C1 segment of cervical spinal cord (tissue), 14 donors: ENCODE measurements around the gene ALPG.
"Not testable (repeated sequence)": the region's sequence is repeated elsewhere in the genome, so short reads cannot be mapped to it uniquely, and the experiment has no call there.

Source experiments
- DNase-seq, 14 donors: peaks; one replicate each; lab custom pipeline; 2025; lab: John Stamatoyannopoulos, UW

The ALPG gene

GRCh38 chr2:232396683-232397082, 10.0 kb upstream of the ALPG start:
- DNase-seq: no peak

GRCh38 chr2:232398293-232399034, 8.2 kb upstream of the ALPG start:
- DNase-seq: no peak

- DNase-seq: no peak
Measured at GRCh38 chr2:232400256-232401015, 6.2 kb upstream of the ALPG start.

- DNase-seq: no peak
Measured at GRCh38 chr2:232402518-232402917, 4.1 kb upstream of the ALPG start.

GRCh38 chr2:232405943-232406510, 617 bp upstream of the ALPG start:
- DNase-seq: no peak

- not testable (repeated sequence) for DNase-seq
Measured at GRCh38 chr2:232407428-232408150, 945 bp downstream of the ALPG start.

GRCh38 chr2:232408269-232408668, 1.6 kb downstream of the ALPG start:
- not testable (repeated sequence) for DNase-seq

- DNase-seq: not testable (repeated sequence)
Measured at GRCh38 chr2:232409617-232410016, 3.0 kb downstream of the ALPG start.

GRCh38 chr2:232410238-232410900, 3.7 kb downstream of the ALPG start:
- no peak for DNase-seq

GRCh38 chr2:232411901-232412629, 5.4 kb downstream of the ALPG start:
- no peak for DNase-seq

GRCh38 chr2:232412986-232413385, 6.3 kb downstream of the ALPG start:
- no peak for DNase-seq

- no peak for DNase-seq
Measured at GRCh38 chr2:232415138-232415690, 8.6 kb downstream of the ALPG start.

GRCh38 chr2:232415736-232416520, 9.3 kb downstream of the ALPG start:
- no peak for DNase-seq

- no peak for DNase-seq
Measured at GRCh38 chr2:232416521-232417470, 10.2 kb downstream of the ALPG start.

- no peak for DNase-seq
Measured at GRCh38 chr2:232417489-232417888, 10.8 kb downstream of the ALPG start.

GRCh38 chr2:232418056-232418455, 11.4 kb downstream of the ALPG start:
- no peak for DNase-seq

GRCh38 chr2:232418466-232419244, 12.0 kb downstream of the ALPG start:
- DNase-seq: no peak
